Skin epidermis (tissue), 12 donors: ENCODE measurements around the gene OR51B4.
"Not testable (repeated sequence)": the region's sequence is repeated elsewhere in the genome, so short reads cannot be mapped to it uniquely, and the experiment has no call there.

Experiments
- H3K27ac ChIP-seq, 21 experiments: fragments of 200-600 bp; sonication (generic) in 11 of 21; one replicate each; pipeline ENCODE4 v1.5.0; 2020; ENCODE audit warnings: mild to moderate bottlenecking in 3 of 21, inconsistent platforms in 2 of 21, moderate library complexity in 2 of 21
- H3K4me3 ChIP-seq, 7 experiments: fragments of 200-600 bp; sonication (generic) in 2 of 7; one replicate each; pipeline ENCODE4 v1.5.0; 2020; ENCODE audit warnings: inconsistent platforms in 2 of 7, mild to moderate bottlenecking in 2 of 7, moderate library complexity in 1 of 7

The OR51B4 gene

GRCh38 chr11:5297721-5298323 is 3.9 kb downstream of the OR51B4 start:
- Histone ChIP-seq H3K27ac (no peak overlapping the region), H3K4me3 (no peak overlapping the region)

DNA sequence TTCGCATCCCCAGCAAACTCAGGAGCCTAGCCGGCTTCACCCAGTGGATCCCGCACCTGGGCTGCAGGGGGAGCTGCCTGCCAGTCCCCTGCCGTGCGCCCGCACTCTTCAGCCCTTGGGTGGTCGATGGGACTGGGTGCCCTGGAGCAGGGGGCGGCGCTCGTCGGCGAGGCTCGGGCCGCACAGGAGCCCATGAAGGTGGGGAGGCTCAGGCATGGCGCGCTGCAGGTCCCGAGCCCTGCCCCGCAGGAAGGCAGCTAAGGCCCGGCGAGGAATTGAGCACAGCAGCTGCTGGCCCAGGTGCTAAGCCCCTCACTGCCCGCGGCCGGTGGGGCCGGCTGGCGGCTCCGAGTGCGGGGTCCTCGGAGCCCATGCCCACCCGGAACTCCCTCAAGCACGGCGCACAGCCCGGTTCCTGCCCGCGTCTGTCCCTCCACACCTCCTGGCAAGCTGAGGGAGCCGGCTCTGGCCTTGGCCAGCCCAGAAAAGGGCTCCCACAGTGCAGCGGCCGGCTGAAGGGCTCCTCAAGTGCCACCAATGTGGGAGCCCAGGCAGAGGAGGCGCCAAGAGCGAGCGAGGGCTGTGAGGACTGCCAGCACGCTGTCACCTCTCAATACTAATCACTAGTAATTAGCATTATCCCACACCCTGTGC is 7.3 kb downstream of the OR51B4 start:
- not testable (repeated sequence) for H3K4me3 ChIP-seq, H3K27ac ChIP-seq

GRCh38 chr11:5293028-5293427 is 8.7 kb downstream of the OR51B4 start:
- Histone ChIP-seq H3K27ac (no peak overlapping the region), H3K4me3 (no peak overlapping the region)

DNA sequence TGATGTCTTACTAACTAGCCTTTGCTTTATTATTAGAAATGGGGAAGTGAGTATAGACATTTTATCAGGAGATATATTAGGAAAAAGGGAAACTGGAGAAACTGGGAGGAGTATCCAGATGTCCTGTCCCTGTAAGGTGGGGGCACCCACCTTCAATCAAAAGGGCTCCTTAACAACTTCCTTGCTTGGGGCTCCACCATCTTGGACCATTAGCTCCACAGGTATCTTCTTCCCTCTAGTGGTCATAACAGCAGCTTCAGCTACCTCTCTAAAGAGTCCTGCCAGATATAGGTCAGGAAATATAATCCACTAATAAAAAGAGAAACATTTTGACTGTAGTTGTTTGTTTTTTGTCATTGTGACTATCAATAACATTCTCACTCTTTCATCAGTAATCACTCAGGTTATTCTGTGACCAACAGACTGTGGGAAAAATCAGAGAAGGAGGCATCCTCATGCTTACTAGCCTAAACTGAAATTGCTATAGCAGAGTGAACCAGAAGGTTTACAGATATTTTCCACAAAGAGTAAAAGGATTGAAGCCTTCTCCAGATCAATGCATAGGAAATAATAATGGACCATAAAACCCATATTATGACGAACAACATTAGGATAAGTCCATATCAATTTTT is 10.4 kb downstream of the OR51B4 start:
- no peak overlapping the region for H3K27ac ChIP-seq
- no peak overlapping the region for H3K4me3 ChIP-seq

GRCh38 chr11:5290106-5290505 is 11.6 kb downstream of the OR51B4 start:
- H3K27ac ChIP-seq, result no peak overlapping the region
- H3K4me3 ChIP-seq, result no peak overlapping the region

DNA sequence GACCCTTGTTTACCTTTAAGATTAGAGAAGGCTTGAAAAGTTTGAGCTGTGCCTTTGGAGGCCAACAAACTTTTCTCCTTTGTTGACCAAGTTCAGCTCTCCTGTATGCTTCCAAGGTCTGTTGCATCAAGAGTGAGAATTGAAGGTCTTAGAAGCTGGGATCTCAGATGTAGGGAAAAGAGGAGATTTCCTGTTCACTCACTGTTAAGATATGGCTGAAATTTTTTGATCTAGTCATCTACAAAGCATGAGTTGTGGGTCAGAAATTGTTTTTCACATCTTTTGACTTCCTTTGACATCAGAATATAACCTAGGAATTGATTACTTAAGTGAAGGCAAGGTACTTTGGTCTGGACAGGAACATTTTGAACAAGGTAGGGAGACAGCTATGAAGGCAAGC is 12.1 kb downstream of the OR51B4 start:
- no peak overlapping the region for H3K27ac ChIP-seq
- no peak overlapping the region for H3K4me3 ChIP-seq

- no peak overlapping the region for H3K27ac ChIP-seq
- no peak overlapping the region for H3K4me3 ChIP-seq
Measured at GRCh38 chr11:5288906-5289550, 12.7 kb downstream of the OR51B4 start.

- H3K27ac ChIP-seq, result no peak overlapping the region
- H3K4me3 ChIP-seq, result no peak overlapping the region
Measured at GRCh38 chr11:5288108-5288905, 13.4 kb downstream of the OR51B4 start.

- no peak overlapping the region for H3K27ac ChIP-seq
Measured at GRCh38 chr11:5286901-5287300, 14.8 kb downstream of the OR51B4 start.

GRCh38 chr11:5286351-5286750 is 15.4 kb downstream of the OR51B4 start:
- no peak overlapping the region for H3K27ac ChIP-seq
- no peak overlapping the region for H3K4me3 ChIP-seq

More at GRCh38 chr11:5286901-5287300, 14.8 kb downstream of the OR51B4 start:
- no peak overlapping the region for H3K4me3 ChIP-seq

DNA sequence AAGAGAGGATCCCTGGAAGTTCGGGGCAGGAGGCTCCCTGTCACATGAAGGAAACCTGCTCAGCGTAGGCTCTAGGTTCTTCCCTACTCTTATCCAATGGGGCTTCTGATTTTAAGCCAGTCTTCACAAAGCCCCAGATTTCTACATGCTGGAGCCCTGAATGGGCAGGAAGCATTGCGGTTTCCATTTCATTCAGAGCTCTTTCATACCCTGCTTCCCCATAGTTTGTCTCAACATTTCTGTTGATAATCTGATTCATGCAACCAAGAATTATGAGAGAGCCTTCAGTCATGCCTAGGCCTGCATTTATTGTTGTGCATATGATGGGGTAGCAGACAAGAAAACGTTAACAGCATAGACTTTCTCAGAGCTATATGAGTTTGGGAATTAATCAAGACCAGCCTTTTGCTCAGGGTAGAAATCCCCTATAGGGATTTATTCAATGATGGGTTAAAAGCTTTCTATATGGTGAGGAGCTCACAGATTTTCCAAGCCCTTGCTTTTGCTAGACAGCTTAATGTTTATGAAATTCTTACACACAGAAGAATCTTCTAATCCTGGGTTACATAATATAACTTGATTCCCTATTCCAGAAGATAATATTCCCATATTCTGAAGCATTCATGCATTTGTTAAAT is 15.9 kb downstream of the OR51B4 start:
- no peak overlapping the region for H3K4me3 ChIP-seq
- no peak overlapping the region for H3K27ac ChIP-seq

GRCh38 chr11:5284637-5285036 is 17.1 kb downstream of the OR51B4 start:
- H3K27ac ChIP-seq, result no peak overlapping the region
- no peak overlapping the region for H3K4me3 ChIP-seq

GRCh38 chr11:5283882-5284281 is 17.9 kb downstream of the OR51B4 start:
- H3K4me3 ChIP-seq, result no peak overlapping the region

GRCh38 chr11:5283086-5283485 is 18.7 kb downstream of the OR51B4 start:
- Histone ChIP-seq H3K4me3 (no peak overlapping the region), H3K27ac (no peak overlapping the region)

More at GRCh38 chr11:5283882-5284281, 17.9 kb downstream of the OR51B4 start:
- H3K27ac ChIP-seq, result no peak overlapping the region

DNA sequence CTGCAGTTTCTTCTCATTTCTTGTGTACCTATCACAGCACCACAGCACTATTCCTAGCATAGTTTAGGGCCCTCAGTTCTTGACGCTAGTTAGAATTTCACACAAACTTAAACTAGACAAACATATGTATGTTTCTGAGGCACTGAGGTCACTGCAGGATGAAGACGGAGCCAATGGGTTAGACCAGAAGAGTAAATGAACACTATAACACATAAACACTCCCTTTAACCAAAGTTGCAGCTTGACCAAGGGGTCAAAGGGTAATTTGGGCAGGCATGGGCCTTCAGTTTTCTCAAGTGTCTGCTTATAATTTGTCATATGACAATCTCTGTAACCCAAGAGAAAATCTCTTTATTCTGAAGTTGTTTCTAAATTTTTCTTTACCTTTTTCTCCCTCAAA is 19.1 kb downstream of the OR51B4 start:
- Histone ChIP-seq H3K27ac (no peak overlapping the region), H3K4me3 (no peak overlapping the region)

GRCh38 chr11:5281596-5281995 is 20.1 kb downstream of the OR51B4 start:
- Histone ChIP-seq H3K4me3 (no peak overlapping the region), H3K27ac (no peak overlapping the region)

GRCh38 chr11:5280582-5281102 is 21.1 kb downstream of the OR51B4 start:
- no peak overlapping the region for H3K4me3 ChIP-seq

DNA sequence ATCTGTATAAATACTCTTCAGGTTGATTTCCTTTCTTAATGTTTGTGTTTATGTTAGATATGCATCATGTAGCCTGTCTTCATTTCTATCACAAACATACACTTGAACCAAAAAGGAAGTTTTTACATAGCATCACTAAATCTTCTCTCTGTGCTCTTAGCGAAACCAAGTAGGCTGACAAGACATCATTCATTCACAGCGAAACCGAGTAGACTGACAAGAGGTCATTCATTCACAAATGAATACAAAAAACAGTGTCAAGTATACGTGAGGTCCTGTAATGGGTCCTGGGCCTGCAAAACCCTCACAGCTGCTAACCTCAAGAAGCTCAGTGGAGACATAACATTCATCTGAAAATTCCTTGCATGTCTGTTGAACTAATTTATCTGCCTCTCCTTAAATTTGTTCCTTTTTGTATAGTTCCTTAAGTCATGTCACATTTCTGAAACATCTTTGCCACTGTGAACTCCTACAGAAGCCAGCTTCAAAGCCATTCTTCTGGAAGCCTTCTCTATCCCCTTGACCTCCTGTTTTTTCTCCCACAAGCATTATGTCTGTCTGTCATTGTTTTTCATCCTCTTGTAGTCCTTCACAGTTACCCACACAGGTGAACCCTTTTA is 22.2 kb downstream of the OR51B4 start:
- H3K4me3 ChIP-seq, result no peak overlapping the region

More at GRCh38 chr11:5280582-5281102, 21.1 kb downstream of the OR51B4 start:
- no peak overlapping the region for H3K27ac ChIP-seq

More for the DNA sequence above, 22.2 kb downstream of the OR51B4 start:
- no peak overlapping the region for H3K27ac ChIP-seq
